ENCODE results near the gene BPIFB6.

BPIFB6 gene

DNA sequence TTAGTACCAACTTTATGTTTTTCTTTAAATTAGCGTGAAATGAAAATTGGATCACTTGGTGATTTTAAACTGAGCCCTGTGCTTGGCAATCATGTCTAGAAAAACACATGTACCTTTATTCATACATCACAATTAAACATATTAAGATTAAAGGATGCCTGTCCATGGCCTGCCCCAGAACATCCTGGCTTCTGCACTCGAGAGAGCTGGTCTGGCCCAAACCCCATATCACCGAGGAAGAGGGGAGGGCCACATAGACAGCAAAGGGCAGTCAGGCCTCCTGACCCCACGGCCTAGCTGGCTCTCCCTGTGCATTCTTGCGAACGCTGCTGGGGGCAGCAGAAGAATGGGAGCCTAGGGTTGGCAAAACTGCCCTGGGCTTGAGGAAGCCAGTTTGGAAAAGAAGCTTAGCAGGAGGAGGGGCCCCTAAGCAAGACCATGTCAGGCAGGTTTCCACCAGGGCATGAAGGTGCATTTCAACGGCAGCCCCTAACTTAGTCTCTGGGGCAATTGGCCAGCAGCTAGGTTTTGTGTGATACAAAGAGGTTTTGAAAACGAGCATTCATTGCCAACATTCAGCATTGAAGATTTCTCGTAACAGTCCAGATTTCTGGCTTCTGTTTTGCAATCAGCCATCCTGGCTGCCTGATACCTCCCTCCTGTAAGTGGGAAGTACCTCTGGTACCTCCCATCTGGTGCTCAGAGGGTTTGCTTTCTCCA is 30.8 kb downstream of the BPIFB6 start:
- no peak for DNase-seq (ENCODE audit: low read depth in 3 of 3)

DNA sequence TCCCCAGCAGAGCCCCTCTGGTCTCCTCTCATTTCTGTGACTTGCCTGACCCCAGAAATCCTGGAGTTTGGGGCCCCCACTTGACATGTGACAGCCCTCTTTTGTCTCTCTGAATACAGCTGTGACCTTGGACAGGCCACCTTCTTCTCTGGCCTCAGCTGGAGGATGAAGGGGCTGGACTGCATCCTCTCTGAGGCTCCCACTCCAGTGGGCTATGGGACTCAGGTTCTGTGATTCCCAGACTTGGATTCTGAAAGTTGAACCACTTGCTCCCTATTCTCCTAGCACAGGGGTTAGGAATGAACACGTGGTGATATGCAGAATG is 31.3 kb downstream of the BPIFB6 start:
- DNase-seq (ENCODE audit: low read depth in 3 of 3) = no peak

DNA sequence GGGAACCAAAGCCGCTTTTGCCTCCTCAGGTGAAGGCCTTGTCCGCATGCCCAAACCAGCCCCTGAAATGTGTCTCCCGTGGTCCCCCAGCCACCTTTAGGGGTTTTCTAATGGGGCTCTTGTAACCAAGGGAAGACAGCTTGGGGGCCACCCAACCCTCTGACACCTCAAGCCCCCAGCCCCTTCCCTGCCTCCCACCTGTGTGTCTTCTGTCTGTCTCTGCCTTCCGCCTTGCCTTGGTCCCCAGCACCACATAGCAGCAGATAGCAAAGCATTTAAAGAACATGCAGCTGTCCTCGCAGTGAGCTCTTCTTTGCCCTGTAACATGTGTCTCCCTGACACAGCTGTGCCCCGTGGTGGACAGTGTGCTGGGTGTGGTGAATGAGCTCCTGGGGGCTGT is 31.8 kb downstream of the BPIFB6 start:
- no peak for DNase-seq (ENCODE audit: low read depth in 3 of 3)

DNA sequence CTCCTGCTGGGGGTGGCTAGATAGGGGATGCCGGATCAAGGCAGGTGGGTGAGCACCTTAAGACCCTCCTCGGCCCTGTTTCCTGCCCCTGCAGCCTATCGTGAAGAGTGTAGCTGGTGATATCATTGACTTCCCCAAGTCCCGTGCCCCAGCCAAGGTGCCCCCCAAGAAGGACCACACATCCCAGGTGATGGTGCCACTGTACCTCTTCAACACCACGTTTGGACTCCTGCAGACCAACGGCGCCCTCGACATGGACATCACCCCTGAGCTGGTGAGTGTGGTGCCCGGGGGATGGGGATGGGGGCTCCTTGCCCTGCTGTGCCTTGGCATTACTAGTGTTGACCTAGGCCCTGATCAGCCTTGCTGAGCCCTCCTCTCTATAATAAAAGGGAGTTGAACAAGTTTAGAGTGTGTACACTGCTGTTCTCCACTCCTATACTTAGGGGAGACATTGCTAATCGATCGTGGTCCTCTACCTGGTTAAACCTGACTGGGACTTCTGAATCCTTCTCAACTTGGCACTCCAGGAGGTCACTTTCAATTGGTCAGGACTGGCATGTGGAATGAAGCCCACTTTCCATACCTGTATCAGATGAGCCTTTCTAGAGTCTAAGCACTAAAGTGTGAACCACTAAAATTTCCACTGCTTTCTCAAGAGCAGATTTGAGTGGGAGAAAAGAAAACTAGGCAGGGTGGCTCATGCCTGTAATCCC is 33.3 kb downstream of the BPIFB6 start:
- DNase-seq (ENCODE audit: low read depth in 3 of 3) = no peak

DNA sequence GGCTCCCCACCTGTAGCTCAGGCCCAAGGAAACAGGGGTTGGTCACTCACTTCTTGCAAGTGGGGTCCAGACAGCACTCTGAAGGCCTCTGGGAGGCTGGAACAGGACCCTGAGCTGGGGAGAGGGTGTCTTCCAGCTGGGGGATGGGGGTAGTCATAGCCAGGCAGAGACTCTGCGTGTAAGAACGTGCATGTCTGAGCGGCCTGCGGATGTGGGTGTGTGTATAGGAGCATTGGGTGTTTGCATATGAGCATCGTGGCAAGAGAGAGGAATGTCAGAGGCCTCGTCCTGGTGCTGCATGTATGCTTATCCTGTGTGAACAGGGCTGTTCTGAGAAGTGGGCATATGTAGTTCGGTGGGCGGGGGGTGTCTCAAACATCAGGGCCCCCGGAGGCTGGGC is 34.3 kb downstream of the BPIFB6 start:
- no peak for DNase-seq (ENCODE audit: low read depth in 3 of 3)

DNA sequence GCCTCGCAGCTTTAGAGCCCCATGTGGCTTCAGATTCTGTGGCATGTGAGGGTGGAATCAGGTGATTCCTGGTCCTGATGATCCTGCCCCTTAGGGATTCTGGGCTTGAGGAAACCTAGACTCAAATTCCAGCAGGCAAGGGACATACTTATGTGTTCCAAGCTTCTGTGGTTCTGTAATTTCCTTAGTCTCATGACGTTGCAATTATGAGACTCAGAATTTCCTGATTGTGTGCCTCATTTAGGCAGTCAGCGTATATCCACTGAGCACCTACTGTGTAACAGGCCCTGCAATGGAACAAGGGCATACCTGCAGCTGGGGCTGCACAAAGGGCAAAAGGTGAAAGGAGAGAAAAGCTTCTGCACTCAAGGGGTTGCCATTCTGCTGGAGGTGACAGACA is 36.4 kb downstream of the BPIFB6 start:
- no peak for DNase-seq (ENCODE audit: low read depth in 3 of 3)

GRCh38 chr20:33068251-33068939 is 36.9 kb downstream of the BPIFB6 start:
- no peak for DNase-seq (ENCODE audit: low read depth in 3 of 3)

DNA sequence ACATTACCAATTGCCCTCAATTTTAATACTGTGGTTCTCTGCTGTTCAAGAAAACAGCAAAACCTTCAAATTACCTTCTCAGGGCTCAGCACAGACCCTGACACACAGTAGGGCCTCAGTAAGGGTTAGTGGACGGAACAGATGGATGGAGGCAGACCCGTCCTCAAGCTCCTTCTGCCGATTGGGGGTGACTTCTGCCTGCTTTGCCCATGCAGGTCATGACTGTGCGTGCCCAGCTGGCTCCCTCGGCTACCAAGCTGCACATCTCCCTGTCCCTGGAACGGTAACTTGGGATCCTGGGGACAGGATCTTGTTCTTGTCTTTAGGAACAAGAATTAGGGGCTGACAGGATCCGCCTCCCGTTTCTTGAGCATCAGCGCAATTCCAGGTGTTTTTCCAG is 38.2 kb downstream of the BPIFB6 start:
- no peak for DNase-seq (ENCODE audit: low read depth in 3 of 3)

- no peak for DNase-seq (ENCODE audit: low read depth in 3 of 3)
Measured at GRCh38 chr20:33070111-33071053, 38.9 kb downstream of the BPIFB6 start.

DNA sequence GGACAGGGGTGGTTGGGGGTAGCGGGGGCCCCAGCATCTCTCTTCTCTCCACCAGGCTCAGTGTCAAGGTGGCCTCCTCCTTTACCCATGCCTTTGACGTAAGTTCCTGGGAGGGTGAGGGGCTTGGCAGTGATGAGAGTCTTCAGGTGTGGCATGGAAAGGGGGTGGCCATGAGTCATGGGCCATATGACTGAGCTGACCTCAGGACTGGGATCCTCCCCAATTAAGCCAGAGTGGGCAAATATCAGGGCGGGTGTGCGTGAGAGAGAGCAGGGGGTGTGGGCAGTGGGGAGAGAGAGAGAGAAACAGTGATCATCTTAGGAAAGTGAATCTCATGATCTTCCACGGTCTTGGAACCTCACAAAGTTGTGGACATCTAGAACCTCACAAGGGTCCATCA is 39.8 kb downstream of the BPIFB6 start:
- no peak for DNase-seq (ENCODE audit: low read depth in 3 of 3)

DNA sequence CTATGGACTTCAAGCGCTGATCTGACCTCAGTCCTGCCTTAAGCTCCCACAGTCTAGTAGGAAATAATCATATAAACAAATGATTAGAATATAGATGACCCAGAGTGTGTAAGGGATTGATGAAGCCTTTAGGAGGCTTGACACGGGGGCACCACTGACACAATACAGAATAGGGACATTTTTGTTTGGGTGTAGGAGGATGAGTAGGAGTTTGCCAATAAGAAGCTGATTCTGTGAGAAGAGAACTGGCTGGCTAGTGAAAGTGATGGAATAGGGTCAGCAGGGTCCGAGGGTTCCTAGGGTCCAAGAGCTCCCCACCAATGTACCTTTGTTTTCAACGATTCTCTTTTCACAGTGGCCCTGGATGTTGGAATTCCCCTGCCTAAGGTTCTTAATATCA is 40.9 kb downstream of the BPIFB6 start:
- no peak for DNase-seq (ENCODE audit: low read depth in 3 of 3)

- DNase-seq (ENCODE audit: low read depth in 3 of 3) = no peak
Measured at GRCh38 chr20:33072813-33073212, 41.4 kb downstream of the BPIFB6 start.

DNA sequence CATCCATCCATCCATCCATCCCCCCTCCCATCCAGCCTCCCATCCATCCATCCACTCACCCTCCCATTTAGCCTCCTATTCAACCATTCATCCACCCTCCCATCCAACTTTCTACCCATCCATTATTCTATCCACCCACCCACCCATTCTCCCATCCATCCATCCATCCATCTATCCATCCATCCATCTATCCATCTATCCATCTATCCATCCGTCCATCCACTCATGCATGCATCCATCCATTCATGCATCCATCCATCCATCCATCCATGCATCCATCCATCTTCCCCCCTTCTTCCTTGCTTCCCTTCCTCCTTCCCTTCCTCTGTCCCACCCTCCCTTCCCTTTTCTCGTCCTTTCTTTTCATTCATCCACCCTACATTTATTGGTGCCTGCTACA is 43.2 kb downstream of the BPIFB6 start:
- DNase-seq (ENCODE audit: low read depth in 3 of 3) = no peak

- no peak for DNase-seq (ENCODE audit: low read depth in 3 of 3)
Measured at GRCh38 chr20:33075281-33075680, 43.8 kb downstream of the BPIFB6 start.

GRCh38 chr20:33076662-33077372 is 45.4 kb downstream of the BPIFB6 start:
- no peak for DNase-seq (ENCODE audit: low read depth in 3 of 3)

DNA sequence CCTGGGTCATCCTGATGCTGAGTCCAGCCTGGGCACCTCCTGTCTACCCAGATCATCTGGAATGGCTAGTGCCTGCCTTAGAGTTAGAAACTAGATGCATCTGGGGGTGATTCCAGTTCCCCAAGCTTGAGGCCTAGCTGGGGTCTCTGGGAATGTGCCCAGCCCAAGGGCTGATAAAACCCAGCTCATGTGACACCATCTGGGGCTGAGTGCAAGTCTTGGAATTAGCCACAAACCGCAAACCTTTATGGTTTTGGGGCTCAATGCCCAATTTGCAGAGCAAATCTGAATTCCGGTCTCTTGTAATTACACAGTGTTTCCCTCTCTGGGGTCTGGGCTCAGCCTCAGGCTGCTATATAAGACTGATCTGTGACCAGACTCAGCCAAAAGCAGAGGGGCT is 47.8 kb downstream of the BPIFB6 start, which contains the start of gene BPIFB4:
Gene BPIFB4, plus strand, starts transcription at position 385 of the 400 bp plus-strand sequence. CDS start 1,884 bp downstream, outside the sequence.
- no peak for DNase-seq (ENCODE audit: low read depth in 3 of 3)

GRCh38 chr20:33081411-33082154 is 50.1 kb downstream of the BPIFB6 start:
- DNase-seq (ENCODE audit: low read depth in 3 of 3) = no peak

DNA sequence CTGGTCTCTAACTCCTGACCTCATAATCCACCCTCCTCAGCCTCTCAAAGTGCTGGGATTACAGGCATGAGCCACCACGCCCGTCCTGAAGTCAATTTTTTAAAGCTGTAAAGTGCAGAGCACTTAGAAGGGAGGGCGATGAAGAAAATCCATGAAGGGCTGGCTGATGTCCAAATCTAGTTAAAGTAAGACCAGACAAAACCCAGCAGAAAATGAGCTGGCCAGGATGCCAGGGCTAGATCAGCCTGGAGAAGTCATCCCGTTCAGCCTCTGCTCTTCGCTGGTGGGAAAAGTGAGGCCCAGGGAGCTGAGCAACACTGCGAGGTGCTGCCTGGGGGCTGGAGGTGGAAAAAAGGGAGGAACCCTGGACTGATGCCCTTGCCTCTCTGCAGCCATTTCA is 51.1 kb downstream of the BPIFB6 start:
- DNase-seq (ENCODE audit: low read depth in 3 of 3) = no peak

- no peak for DNase-seq (ENCODE audit: low read depth in 3 of 3)
Measured at GRCh38 chr20:33083544-33084340, 52.3 kb downstream of the BPIFB6 start.

- no peak for DNase-seq (ENCODE audit: low read depth in 3 of 3)
Measured at GRCh38 chr20:33084722-33085121, 53.3 kb downstream of the BPIFB6 start.

All from stimulated activated CD4-positive, alpha-beta T cell treated with anti-CD3 and anti-CD28 coated beads, TNF-alpha, amount 100 ng/mL, for 4 hours (primary cell).